H1 (cell line): Measurements from ENCODE around the gene ZNF189. TPM values are rescaled to one million over a fixed set of nuclear protein-coding genes. Genes with fewer than 3 reads are reported as not detected.

Experiments
- CTCF ChIA-PET: fragments of 300-600 bp; sonication (Branson Sonifier 250); formaldehyde crosslinking; loops from one replicate; lab custom pipeline; 2021; ENCODE audit not compliant: partially characterized antibody; lab: Charles Lee
- POLR2A ChIA-PET: fragments of 300-600 bp; sonication (Branson Sonifier 250); formaldehyde crosslinking; loops from one replicate; lab custom pipeline; 2021; ENCODE audit warnings: inconsistent platforms; ENCODE audit not compliant: partially characterized antibody; lab: Charles Lee
- DNase-seq, 2 experiments: peaks; one replicate each; pipeline versions ENCODE4 v3.0.0 to v3.0.0-alpha.2; 2010 to 2022; ENCODE audit warnings: low spot score in 2 of 2, low read depth in 1 of 2, mixed read lengths in 1 of 2
- FAIRE-seq: peaks from 2 replicates; lab custom pipeline; 2011; peaks lifted over from hg19 to GRCh38; lab: Jason Lieb, UNC
- H2AFZ ChIP-seq: 2 replicates; pipeline ENCODE4 v1.8.1; 2012; ENCODE audit warnings: low read length, inconsistent platforms
- H2AK5ac ChIP-seq: 2 replicates; pipeline ENCODE4 v1.6.1; 2013; ENCODE audit warnings: low read depth, low read length
- H2BK120ac ChIP-seq: replicated peaks from 2 replicates; pipeline ENCODE3; 2013; ENCODE audit warnings: low read depth, low read length, inconsistent platforms
- H2BK12ac ChIP-seq: 2 replicates; pipeline ENCODE4 v1.6.1; 2013; ENCODE audit warnings: low read depth, low read length
- H2BK15ac ChIP-seq: 2 replicates; pipeline ENCODE4 v1.6.1; 2013; ENCODE audit warnings: low read length
- H2BK20ac ChIP-seq: 2 replicates; pipeline ENCODE4 v1.6.1; 2013; ENCODE audit warnings: low read length
- H2BK5ac ChIP-seq: 2 replicates; pipeline ENCODE4 v1.6.1; 2013; ENCODE audit warnings: low read depth, low read length
- H3K14ac ChIP-seq: 2 replicates; pipeline ENCODE4 v1.6.1; 2013; ENCODE audit warnings: inconsistent platforms; ENCODE audit not compliant: insufficient read length
- H3K18ac ChIP-seq: 2 replicates; pipeline ENCODE4 v1.6.1; 2013; ENCODE audit warnings: low read length; ENCODE audit errors: extremely low read depth
- H3K23ac ChIP-seq: 2 replicates; pipeline ENCODE4 v1.6.1; 2013; ENCODE audit warnings: inconsistent platforms; ENCODE audit not compliant: insufficient read length
- H3K23me2 ChIP-seq: 2 replicates; pipeline ENCODE4 v1.6.1; 2013; ENCODE audit warnings: low read depth, low read length
- H3K27ac ChIP-seq: 2 replicates; pipeline ENCODE4 v1.6.1; 2011; ENCODE audit warnings: low read depth, low read length, inconsistent platforms
- H3K27me3 ChIP-seq, 4 experiments: replicated peaks in 1 of 4; 1 replicate in 1 of 4; 2 replicates in 3 of 4; pipeline versions ENCODE4 v1.6.1 to v1.8.1; 2011 to 2013; ENCODE audit warnings: low read length in 3 of 4, mild to moderate bottlenecking in 3 of 4, inconsistent platforms in 2 of 4, mixed read lengths in 2 of 4, moderate library complexity in 1 of 4; ENCODE audit not compliant: control insufficient read depth in 3 of 4, insufficient read depth in 3 of 4; ENCODE audit errors: extremely low read depth in 1 of 4
- H3K36me3 ChIP-seq, 4 experiments: 2 replicates each; pipeline versions ENCODE4 v1.6.1 to v1.8.1; 2011 to 2013; ENCODE audit warnings: mild to moderate bottlenecking in 4 of 4, low read length in 3 of 4, moderate library complexity in 2 of 4, control low read depth in 1 of 4, inconsistent platforms in 1 of 4; ENCODE audit not compliant: insufficient read depth in 4 of 4, control insufficient read depth in 2 of 4
- H3K4ac ChIP-seq: replicated peaks from 2 replicates; pipeline ENCODE3; 2013; ENCODE audit warnings: low read length, low read depth, mixed read lengths, inconsistent platforms; ENCODE audit not compliant: insufficient read length
- H3K4me1 ChIP-seq, 4 experiments: replicated peaks in 1 of 4; 1 replicate in 1 of 4; 2 replicates in 3 of 4; pipeline versions ENCODE4 v1.6.1 to v1.8.1; 2011 to 2013; ENCODE audit warnings: low read length in 3 of 4, inconsistent platforms in 2 of 4, mixed read lengths in 1 of 4; ENCODE audit not compliant: insufficient read depth in 4 of 4, control insufficient read depth in 3 of 4
- H3K4me2 ChIP-seq, 2 experiments: 2 replicates each; pipeline versions ENCODE4 v1.6.1 to v1.8.1; 2011 to 2013; ENCODE audit warnings: low read depth in 2 of 2, low read length in 2 of 2, control low read depth in 1 of 2, inconsistent platforms in 1 of 2, mild to moderate bottlenecking in 1 of 2; ENCODE audit not compliant: insufficient read depth in 1 of 2
- H3K4me3 ChIP-seq, 4 experiments: fragments of 200-600, 300-600 bp in 1 of 4; sonication (generic), shearing (Covaris generic), sonication (Bioruptor Twin) in 1 of 4; 2 replicates each; pipeline versions ENCODE4 v1.5.1 to v1.8.1; 2011 to 2016; ENCODE audit warnings: low read length in 4 of 4, low read depth in 3 of 4, control low read depth in 2 of 4, inconsistent platforms in 2 of 4, mild to moderate bottlenecking in 2 of 4, mixed read lengths in 1 of 4, moderate library complexity in 1 of 4; ENCODE audit not compliant: insufficient read depth in 2 of 4; ENCODE audit errors: extremely low read depth in 1 of 4
- H3K56ac ChIP-seq: replicated peaks from 2 replicates; pipeline ENCODE3; 2013; ENCODE audit warnings: low read depth, mild to moderate bottlenecking, mixed read lengths, low read length, inconsistent platforms; ENCODE audit not compliant: insufficient read length
- H3K79me1 ChIP-seq: 2 replicates; pipeline ENCODE4 v1.6.1; 2013; ENCODE audit warnings: low read depth, low read length, control low read depth
- H3K79me2 ChIP-seq, 2 experiments: 2 replicates each; pipeline versions ENCODE4 v1.6.1 to v1.8.1; 2012 to 2013; ENCODE audit warnings: low read length in 2 of 2, mild to moderate bottlenecking in 2 of 2, inconsistent platforms in 1 of 2; ENCODE audit not compliant: insufficient read depth in 2 of 2, control insufficient read depth in 1 of 2
- H3K9ac ChIP-seq, 4 experiments: replicated peaks in 1 of 4; 1 replicate in 1 of 4; 2 replicates in 3 of 4; pipeline versions ENCODE4 v1.6.1 to v1.8.1; 2011 to 2013; ENCODE audit warnings: low read depth in 3 of 4, low read length in 3 of 4, control low read depth in 2 of 4, mild to moderate bottlenecking in 2 of 4, moderate library complexity in 2 of 4, inconsistent platforms in 1 of 4; ENCODE audit errors: extremely low read depth in 1 of 4
- H3K9me3 ChIP-seq, 2 experiments: 2 replicates each; pipeline versions ENCODE4 v1.6.1 to v1.8.1; 2012 to 2013; ENCODE audit warnings: mild to moderate bottlenecking in 2 of 2, moderate library complexity in 2 of 2, control low read depth in 1 of 2, inconsistent platforms in 1 of 2, low read depth in 1 of 2, low read length in 1 of 2, mixed read lengths in 1 of 2; ENCODE audit not compliant: insufficient read depth in 2 of 2
- H4K20me1 ChIP-seq, 2 experiments: replicated peaks in 1 of 2; 2 replicates each; pipeline versions ENCODE3 to v1.8.1; 2011 to 2013; ENCODE audit warnings: inconsistent platforms in 2 of 2, low read length in 2 of 2, mild to moderate bottlenecking in 1 of 2; ENCODE audit not compliant: insufficient read depth in 2 of 2, control insufficient read depth in 1 of 2
- H4K5ac ChIP-seq: 2 replicates; pipeline ENCODE4 v1.6.1; 2013; ENCODE audit warnings: low read length, low read depth, mixed read lengths, inconsistent platforms; ENCODE audit not compliant: insufficient read length
- H4K8ac ChIP-seq: 2 replicates; pipeline ENCODE4 v1.8.0; 2013; ENCODE audit warnings: mild to moderate bottlenecking, moderate library complexity, low read length, inconsistent platforms; ENCODE audit not compliant: insufficient read depth; ENCODE audit errors: extremely low read depth
- H4K91ac ChIP-seq: replicated peaks from 2 replicates; pipeline ENCODE3; 2013; ENCODE audit warnings: low read length, mixed read lengths, inconsistent platforms; ENCODE audit not compliant: insufficient read length
- ATF3 ChIP-seq: IDR thresholded peaks from 2 replicates; pipeline ENCODE4 v1.6.1; 2011; ENCODE audit warnings: low read depth, mild to moderate bottlenecking, low read length; ENCODE audit not compliant: insufficient read depth
- PHF8 ChIP-seq: fragments of 200-600 bp; sonication (generic); conservative IDR thresholded peaks from 2 replicates; pipeline ENCODE4 v1.7.1; 2012; ENCODE audit warnings: low read depth, mild to moderate bottlenecking, inconsistent platforms, low read length, moderate library complexity
- WGBS, 2 experiments: shearing (Covaris generic) in 1 of 2; methylation state at CpG; one replicate each; pipeline versions ENCODE4 v1.1.6 to v1.1.7; 2013 to 2015; ENCODE audit warnings: low lambda C conversion rate in 2 of 2, mixed read lengths in 2 of 2, inconsistent platforms in 1 of 2, low coverage in 1 of 2, missing lambda C conversion rate in 1 of 2; ENCODE audit not compliant: insufficient replicate concordance in 2 of 2, insufficient coverage in 1 of 2, insufficient read length in 1 of 2; ENCODE audit errors: extremely low coverage in 1 of 2, missing lambda C conversion rate in 1 of 2; 5-methylcytosine and 5-hydroxymethylcytosine counted together
- polyA plus RNA-seq, 7 experiments: library from polyadenylated mRNA; depleted of rRNA in 3 of 7; stranded (reverse) in 5 of 7; unstranded in 2 of 7; fragments of >200 nt in 5 of 7; fragments of 200-250 nt in 2 of 7; gene quantifications; 1 replicate in 5 of 7; 2 replicates in 1 of 7; 4 replicates in 1 of 7; pipeline versions ENCODE4 v1.2.1 to v1.2.3, GENCODE V29; 2011 to 2013; ENCODE audit warnings: missing spikeins in 2 of 7, mixed read lengths in 2 of 7
- total RNA-seq: library from RNA; stranded (reverse); fragmentation: NEBNext Ultra II Directional; extraction: Animal tissue kit (Norgen Biotek cat#: 25700); gene quantifications from 2 replicates; pipeline ENCODE4 v1.2.1, GENCODE V29; 2021

The ZNF189 gene
- total and polyA plus RNA-seq, 2 of the 8 experiments (the other 6 are each of a cell fraction or from before 2014, with no cell fraction given): 1.9 to 12.3 TPM

GRCh38 chr9:101359679-101360078 lies 39.0 kb upstream of the ZNF189 start:
- Histone ChIP-seq H3K36me3 (no peaks in the 10 kb centered on the region), H2AK5ac (no peak overlapping the region), H4K5ac (no peak overlapping the region), H3K56ac (no peak overlapping the region), H3K18ac (no peak overlapping the region), H4K8ac (no peak overlapping the region), H3K23me2 (no peaks in the 10 kb centered on the region), H4K91ac (no peak overlapping the region), H3K9me3 (no peaks in the 10 kb centered on the region), H3K79me1 (no peaks in the 10 kb centered on the region), H3K9ac (no peak overlapping the region), H3K4ac (no peak overlapping the region), H2BK12ac (no peak overlapping the region), H3K4me3 (no peak overlapping the region), H2BK5ac (no peak overlapping the region), H2AFZ (no peak overlapping the region), H2BK20ac (no peak overlapping the region), H3K27ac (no peak overlapping the region), H3K79me2 (no peaks in the 10 kb centered on the region), H3K23ac (no peak overlapping the region), H3K27me3 (no peaks in the 10 kb centered on the region), H3K14ac (no peak overlapping the region), H2BK15ac (no peak overlapping the region), H2BK120ac (no peak overlapping the region), H3K4me2 (no peak overlapping the region), H4K20me1 (no peaks in the 10 kb centered on the region), H3K4me1 (no peaks in the 10 kb centered on the region)
- ChIA-PET CTCF (no interaction called here), POLR2A (no interaction called here)
- whole genome bisulfite sequencing, 2 experiments: 95% methylated on average over 1 of the region's 1 CpG; no CpG with 5 or more reads in 1 of the 2 experiments
- FAIRE-seq (no peak), DNase-seq (no peak)
- TF ChIP-seq ATF3: no peak
- no peak for TF ChIP-seq PHF8
